Measurements from ENCODE around the gene CDH4.

DNA sequence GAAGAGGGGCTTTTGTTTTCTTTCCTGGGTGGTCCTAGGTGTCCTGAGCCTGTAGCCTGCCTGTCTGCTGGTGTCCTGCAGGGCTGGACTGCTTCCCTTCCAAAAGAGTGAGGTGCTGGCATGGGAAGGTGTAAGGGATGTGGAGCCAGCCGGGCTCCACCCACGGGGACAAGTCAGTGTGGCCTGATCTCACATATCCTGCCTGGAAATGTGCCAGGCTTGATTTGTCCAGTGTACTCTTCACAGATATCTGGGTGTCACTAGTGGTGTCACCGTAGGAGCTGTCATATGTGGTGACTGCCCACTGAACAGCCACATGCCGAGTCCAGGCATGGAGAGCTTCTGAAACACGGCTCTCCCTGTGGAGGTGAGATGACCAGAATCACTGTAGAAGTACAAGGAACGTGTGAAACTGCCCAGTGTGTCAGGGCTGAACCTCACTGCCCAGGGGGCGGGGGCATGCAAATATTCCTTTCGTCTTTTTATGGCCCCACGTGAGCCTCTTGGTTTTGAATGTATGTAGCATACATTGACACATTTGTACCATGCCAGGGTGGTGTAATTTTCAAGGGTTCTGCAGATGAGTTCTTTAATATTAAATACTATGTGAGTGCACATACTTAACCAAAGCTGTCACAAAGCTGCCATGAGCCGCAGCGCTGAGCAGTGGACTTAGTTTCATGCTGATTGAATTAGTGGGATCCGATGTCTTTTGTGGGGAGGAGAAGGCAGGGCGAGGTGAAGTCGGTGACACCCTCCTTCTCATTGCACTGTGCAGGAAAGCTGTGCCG lies 55.8 kb downstream of the CDH4 start:
- TF ChIP-seq ZNF843 (tag by site-specific recombination; IDR thresholded peaks at IDR 0.05): no peak
- TF ChIP-seq ZNF423 (tag by site-specific recombination; IDR thresholded peaks at IDR 0.05): no peak
- TF ChIP-seq, protein P1, sequence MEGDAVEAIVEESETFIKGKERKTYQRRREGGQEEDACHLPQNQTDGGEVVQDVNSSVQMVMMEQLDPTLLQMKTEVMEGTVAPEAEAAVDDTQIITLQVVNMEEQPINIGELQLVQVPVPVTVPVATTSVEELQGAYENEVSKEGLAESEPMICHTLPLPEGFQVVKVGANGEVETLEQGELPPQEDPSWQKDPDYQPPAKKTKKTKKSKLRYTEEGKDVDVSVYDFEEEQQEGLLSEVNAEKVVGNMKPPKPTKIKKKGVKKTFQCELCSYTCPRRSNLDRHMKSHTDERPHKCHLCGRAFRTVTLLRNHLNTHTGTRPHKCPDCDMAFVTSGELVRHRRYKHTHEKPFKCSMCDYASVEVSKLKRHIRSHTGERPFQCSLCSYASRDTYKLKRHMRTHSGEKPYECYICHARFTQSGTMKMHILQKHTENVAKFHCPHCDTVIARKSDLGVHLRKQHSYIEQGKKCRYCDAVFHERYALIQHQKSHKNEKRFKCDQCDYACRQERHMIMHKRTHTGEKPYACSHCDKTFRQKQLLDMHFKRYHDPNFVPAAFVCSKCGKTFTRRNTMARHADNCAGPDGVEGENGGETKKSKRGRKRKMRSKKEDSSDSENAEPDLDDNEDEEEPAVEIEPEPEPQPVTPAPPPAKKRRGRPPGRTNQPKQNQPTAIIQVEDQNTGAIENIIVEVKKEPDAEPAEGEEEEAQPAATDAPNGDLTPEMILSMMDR (tag by site-specific recombination; IDR thresholded peaks at IDR 0.05): no peak
